Glutamatergic neuron (in vitro differentiated cells): ENCODE data around the gene SMG1. TPM values are rescaled to one million over a fixed set of nuclear protein-coding genes. Genes with fewer than 3 reads are reported as not detected.

Source experiments
- DNase-seq: peaks from one replicate; pipeline ENCODE4 v3.0.0; 2022
- H3K27ac Mint-ChIP-seq: one replicate; pipeline ENCODE4 v1.8.0; 2020; ENCODE audit warnings: mild to moderate bottlenecking, mixed read lengths, inconsistent platforms; ENCODE audit not compliant: unreplicated experiment
- H3K27me3 Mint-ChIP-seq: one replicate; pipeline ENCODE4 v1.8.0; 2020; ENCODE audit warnings: mild to moderate bottlenecking, moderate library complexity, mixed read lengths, inconsistent platforms; ENCODE audit not compliant: unreplicated experiment
- H3K36me3 Mint-ChIP-seq: one replicate; pipeline ENCODE4 v1.8.0; 2020; ENCODE audit warnings: mild to moderate bottlenecking, mixed read lengths, inconsistent platforms; ENCODE audit not compliant: unreplicated experiment
- H3K4me1 Mint-ChIP-seq: one replicate; pipeline ENCODE4 v1.8.0; 2020; ENCODE audit warnings: mild to moderate bottlenecking, low read depth, mixed read lengths, inconsistent platforms; ENCODE audit not compliant: unreplicated experiment
- H3K4me3 Mint-ChIP-seq: one replicate; pipeline ENCODE4 v1.8.0; 2020; ENCODE audit warnings: mild to moderate bottlenecking, mixed read lengths, inconsistent platforms; ENCODE audit not compliant: unreplicated experiment
- H3K9me3 Mint-ChIP-seq: one replicate; pipeline ENCODE4 v1.8.0; 2020; ENCODE audit warnings: mild to moderate bottlenecking, moderate library complexity, mixed read lengths, inconsistent platforms; ENCODE audit not compliant: unreplicated experiment
- total RNA-seq: library from RNA; stranded (reverse); fragmentation: NEBNext Ultra II Directional; extraction: Animal tissue kit (Norgen Biotek cat#: 25700); gene quantifications from one replicate; pipeline ENCODE4 v1.2.1, GENCODE V29; 2021; ENCODE audit not compliant: unreplicated experiment
- TF ChIP-seq, protein P1 (sequence below): fragments of 200-600 bp; sonication (generic); IDR thresholded peaks from one replicate; pipeline ENCODE4 v1.5.0; 2021; ENCODE audit not compliant: partially characterized antibody, unreplicated experiment

The SMG1 gene
- total RNA-seq, 1 donor from 2014 or later: 82.1 TPM

DNA sequence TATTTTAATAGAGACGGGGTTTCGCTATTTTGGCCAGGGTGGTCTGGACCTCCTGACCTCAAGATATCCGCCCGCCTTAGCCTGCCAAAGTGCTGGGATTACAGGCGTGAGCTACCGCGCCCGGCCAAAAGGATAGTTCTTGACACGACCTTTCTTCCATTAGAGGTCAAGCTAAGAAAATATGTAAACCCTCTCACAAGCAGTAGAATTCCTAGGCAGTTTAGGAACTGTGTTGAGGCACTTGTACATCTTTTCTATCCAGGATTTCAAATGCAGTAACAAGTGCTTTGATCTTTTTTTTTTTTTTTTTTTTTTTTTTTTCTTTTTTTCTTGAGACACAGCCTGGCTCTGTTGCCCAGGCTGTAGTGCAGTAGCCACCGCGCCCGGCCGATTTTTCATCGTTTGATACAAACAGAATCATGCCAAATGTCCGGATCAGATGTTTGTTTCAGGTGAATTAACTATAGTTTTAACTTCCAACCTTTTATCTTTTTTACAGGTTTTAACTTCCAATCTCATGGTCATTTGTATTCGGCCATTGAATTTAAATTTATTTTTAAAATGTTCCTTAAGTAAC, 123.4 kb downstream of the SMG1 start:
- peak overlapping the region; percentile 52 for H3K4me3 Mint-ChIP-seq
- peaks cover 19% of the 10 kb centered on the region for H3K4me1 Mint-ChIP-seq
- peaks cover 7% of the 10 kb centered on the region for H3K27me3 Mint-ChIP-seq
- peak overlapping the region; percentile 78 for H3K27ac Mint-ChIP-seq
- H3K36me3 Mint-ChIP-seq: no peaks in the 10 kb centered on the region
- TF ChIP-seq, protein P1, sequence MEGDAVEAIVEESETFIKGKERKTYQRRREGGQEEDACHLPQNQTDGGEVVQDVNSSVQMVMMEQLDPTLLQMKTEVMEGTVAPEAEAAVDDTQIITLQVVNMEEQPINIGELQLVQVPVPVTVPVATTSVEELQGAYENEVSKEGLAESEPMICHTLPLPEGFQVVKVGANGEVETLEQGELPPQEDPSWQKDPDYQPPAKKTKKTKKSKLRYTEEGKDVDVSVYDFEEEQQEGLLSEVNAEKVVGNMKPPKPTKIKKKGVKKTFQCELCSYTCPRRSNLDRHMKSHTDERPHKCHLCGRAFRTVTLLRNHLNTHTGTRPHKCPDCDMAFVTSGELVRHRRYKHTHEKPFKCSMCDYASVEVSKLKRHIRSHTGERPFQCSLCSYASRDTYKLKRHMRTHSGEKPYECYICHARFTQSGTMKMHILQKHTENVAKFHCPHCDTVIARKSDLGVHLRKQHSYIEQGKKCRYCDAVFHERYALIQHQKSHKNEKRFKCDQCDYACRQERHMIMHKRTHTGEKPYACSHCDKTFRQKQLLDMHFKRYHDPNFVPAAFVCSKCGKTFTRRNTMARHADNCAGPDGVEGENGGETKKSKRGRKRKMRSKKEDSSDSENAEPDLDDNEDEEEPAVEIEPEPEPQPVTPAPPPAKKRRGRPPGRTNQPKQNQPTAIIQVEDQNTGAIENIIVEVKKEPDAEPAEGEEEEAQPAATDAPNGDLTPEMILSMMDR: no peak
- no peak for DNase-seq
- H3K9me3 Mint-ChIP-seq: peaks cover 8% of the 10 kb centered on the region

DNA sequence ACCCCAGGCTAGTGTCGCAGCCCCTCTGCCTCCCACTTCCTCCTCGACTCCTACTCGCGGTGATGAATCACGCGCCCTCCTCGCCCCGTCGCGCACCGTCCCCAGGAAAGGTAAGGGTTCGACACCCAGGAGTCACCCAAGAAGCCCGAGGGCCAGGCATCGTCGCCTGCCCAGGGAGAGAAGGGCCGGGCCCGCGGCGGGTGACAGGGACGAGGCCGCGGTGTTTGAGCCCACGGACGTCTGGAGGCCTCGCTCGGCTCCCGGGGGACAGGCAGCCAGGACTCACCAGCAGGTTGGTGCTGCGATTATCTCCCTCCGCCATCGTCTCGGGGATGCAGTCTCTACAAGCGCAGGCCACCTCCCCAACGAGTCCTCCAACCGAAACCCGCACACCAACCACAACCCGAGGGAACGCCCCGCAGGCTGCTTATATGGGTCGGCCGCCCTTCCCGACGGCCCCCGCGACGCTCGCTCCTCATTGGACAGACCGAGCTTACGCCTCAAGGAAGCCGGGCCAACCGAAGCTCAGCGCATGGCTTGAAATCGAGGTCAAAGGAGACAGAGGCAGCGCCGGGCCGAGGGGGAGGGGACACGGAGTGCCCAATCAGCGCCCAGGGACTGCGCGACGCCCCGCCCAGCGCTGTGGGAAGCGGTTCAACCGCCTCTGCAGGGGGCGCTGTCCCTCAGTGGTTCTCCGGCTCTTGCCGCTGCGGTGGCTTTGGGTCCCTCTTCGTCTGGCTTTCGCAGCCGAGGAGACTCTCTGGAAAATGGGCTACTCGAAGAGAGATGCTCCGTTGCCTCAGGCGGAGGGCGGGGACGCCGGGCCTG, 124.8 kb downstream of the SMG1 start, which contains the start of gene ARL6IP1:
TSS of gene ARL6IP1 (minus strand) at position 405 of the 828 bp plus-strand sequence. CDS start at position 322, 83 bp downstream.
- Mint-ChIP-seq H3K4me3 (peak within 1 kb of the TSS; percentile 99), H3K27me3 (peaks cover 7% of the 10 kb centered on the region), H3K9me3 (peaks cover 8% of the 10 kb centered on the region), H3K36me3 (no peaks in the 10 kb centered on the region), H3K27ac (peak within 1 kb of the TSS; percentile 99), H3K4me1 (peaks cover 19% of the 10 kb centered on the region)
- DNase-seq: peak; percentile 99
- TF ChIP-seq, protein P1: peak; percentile 95

DNA sequence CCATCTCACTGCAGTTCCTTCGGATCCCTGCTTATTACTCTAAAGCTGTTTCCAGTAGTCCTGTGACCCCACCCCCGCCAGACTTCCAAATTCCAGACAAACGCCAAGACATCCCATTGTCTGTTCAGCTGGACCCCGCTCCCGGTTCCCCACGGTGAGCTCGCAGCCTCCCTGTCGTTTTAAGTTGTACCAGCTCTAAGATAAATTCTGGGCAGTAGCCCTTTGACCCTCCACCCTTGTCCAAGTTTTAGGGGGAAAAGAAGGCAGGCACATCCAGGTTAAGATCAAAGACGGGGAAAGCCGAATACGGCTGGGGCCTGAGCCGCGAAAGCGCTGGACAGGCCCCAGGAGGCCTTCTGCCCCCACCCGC, 125.4 kb downstream of the SMG1 start:
- peak; percentile 35 for DNase-seq
- H3K4me1 Mint-ChIP-seq: peaks cover 19% of the 10 kb centered on the region
- TF ChIP-seq, protein P1: no peak
- H3K27me3 Mint-ChIP-seq: peaks cover 7% of the 10 kb centered on the region
- peak overlapping the region; percentile 99 for H3K4me3 Mint-ChIP-seq
- no peaks in the 10 kb centered on the region for H3K36me3 Mint-ChIP-seq
- peaks cover 8% of the 10 kb centered on the region for H3K9me3 Mint-ChIP-seq
- H3K27ac Mint-ChIP-seq: peak overlapping the region; percentile 99

DNA sequence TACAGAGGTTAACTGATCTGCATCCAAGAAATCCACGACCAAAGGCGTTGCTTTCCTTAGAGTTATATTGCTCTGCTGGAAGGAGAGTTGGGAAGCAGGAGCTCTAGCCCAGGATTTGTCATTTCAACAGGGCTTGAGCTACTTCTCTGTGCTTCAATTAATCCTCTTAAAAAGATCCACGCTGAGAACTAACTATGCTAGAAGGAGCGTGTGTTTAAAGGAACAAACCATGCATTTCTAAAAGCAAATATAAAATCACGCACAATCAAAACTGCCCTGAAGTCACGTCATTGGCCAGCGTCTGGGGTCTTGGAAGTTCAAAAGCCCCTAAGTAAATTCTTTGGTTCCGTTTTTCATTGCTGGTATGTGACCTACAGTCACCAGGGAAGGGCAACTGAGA, 125.9 kb downstream of the SMG1 start:
- H3K27ac Mint-ChIP-seq: peak overlapping the region; percentile 99
- peak overlapping the region; percentile 99 for H3K4me3 Mint-ChIP-seq
- H3K9me3 Mint-ChIP-seq: peaks cover 8% of the 10 kb centered on the region
- H3K27me3 Mint-ChIP-seq: peaks cover 7% of the 10 kb centered on the region
- no peak for DNase-seq
- H3K4me1 Mint-ChIP-seq: peaks cover 19% of the 10 kb centered on the region
- no peaks in the 10 kb centered on the region for H3K36me3 Mint-ChIP-seq
- TF ChIP-seq, protein P1: no peak

DNA sequence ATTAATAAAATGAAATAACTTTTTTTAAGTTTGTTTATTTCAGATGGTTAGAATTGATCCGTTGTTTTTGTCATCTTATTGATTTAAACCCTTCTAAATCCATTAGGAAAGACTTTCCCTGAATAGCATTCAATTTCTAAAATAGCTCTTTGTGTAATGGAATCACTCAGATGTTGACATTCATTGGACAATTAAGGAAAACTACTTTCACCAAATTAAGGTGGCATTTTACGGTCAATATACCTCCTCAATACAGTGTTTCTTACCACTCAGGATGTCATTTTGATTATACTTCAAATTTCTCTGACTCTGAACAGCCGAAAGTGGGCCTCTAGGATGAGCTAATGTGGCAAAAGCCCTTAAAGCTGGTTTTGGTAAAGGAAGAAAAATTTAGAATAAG, 126.7 kb downstream of the SMG1 start:
- Mint-ChIP-seq H3K9me3 (peaks cover 8% of the 10 kb centered on the region), H3K4me3 (peak overlapping the region; percentile 99), H3K36me3 (no peaks in the 10 kb centered on the region), H3K4me1 (peaks cover 19% of the 10 kb centered on the region), H3K27me3 (peaks cover 7% of the 10 kb centered on the region), H3K27ac (peak overlapping the region; percentile 99)
- TF ChIP-seq, protein P1: no peak
- no peak for DNase-seq
